GM21528 (cell line): ENCODE data around the gene USP35.
"Not testable (repeated sequence)": the region's sequence is repeated elsewhere in the genome, so short reads cannot be mapped to it uniquely, and the experiment has no call there.

Experiments
- ATAC-seq: cut with Tn5 transposase; IDR thresholded peaks from one replicate; pipeline ENCODE4 v1.9.1; 2021; ENCODE audit warnings: mild to moderate bottlenecking, moderate library complexity; ENCODE audit not compliant: unreplicated experiment, low FRiP score

The USP35 gene

DNA sequence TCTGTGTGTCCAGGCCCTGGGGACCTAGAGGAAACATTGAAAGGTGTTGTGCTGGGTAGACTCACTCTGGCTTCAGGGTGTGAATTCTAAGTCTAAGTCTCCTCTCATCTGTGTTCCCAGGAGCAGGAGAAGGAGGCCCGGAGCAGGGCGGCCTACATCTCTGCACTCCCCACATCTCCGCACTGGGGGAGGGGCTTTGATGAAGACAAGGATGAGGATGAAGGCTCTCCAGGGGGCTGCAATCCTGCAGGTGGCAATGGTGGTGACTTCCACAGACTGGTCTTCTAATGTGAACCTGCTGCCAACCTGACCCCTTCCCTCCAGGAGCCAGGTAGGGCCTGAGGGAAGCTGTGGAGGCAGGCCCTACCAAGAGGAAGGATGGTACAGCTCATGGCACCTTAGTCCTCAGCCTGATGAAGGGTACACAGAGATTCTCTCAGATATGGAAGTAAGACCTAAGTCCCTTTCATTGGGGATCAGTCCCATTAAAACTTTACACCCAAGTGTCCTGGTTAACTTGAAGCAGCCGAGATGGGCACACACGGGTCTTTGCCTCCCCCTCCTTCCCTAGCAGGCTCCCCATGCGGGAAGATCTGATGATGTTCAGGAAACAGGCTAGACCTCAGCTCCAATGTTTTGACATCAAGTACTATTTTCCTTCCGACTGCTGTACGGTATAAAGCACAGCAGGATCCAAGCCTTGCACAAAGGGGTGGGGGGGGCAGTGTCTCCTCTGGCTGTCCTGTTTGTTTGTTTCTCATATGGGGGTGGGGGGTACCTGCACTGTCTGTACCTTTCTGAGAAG is 25.0 kb downstream of the USP35 start:
- no peak for ATAC-seq

DNA sequence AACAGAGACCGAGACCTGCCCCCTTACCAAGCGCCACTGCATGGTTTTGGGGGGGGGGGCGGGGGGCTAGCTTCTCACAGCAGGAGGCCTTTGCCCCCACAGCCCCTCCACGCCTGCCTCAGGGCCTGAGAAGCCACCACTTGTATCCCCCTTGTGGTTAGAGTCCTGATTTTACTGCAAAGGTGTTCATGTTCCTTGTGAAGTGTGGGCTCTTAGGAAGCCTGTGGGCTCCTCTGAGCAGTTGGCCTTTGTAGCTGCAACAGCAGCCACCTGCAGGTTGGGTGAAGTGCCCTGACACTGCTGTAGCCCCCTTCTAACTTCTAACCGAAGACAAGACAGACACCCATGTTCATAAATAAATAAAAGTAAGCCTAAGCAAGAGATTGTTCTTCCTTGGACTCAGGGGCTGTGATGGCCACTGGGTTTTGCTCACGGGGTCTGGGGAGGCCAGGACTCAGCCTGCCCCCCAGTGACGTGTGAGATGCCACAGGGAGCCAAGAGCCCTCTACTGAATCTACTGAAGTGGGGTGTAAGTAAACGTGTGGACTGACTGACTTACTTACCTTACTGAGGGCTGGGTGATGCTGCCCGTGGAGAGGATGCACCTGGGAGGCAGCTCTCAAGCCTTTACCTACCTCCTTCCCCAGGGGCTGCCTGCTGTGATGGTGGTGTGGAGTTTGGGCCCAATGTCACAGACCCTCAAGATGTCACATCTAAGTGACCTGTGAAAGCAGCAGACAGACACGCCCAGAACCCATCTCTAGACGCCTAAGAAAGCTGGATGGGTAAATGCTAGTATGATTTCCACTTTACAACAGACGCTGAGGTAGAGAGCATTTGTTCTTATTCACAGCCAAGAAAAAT is 25.8 kb downstream of the USP35 start:
- no peak for ATAC-seq

DNA sequence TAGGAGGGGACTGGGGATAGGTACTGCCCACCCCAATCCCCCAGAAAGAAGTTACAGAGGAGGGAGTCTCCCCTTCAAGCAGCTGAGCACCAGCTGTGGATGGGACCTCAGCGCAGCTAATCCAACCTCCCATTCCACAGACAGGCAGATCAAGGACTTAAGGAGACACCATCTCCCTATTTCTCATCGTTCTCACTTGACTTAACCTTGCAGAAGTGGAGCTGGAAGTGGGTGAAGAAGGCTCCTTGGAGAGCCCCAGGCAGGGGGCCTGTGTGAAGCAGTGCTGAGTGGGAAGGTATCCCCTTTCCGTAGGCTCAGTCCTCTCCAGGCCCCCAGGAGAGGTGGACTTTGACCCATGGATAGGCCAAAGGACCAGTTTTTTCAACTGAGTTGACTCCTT is 27.3 kb downstream of the USP35 start:
- ATAC-seq = no peak

DNA sequence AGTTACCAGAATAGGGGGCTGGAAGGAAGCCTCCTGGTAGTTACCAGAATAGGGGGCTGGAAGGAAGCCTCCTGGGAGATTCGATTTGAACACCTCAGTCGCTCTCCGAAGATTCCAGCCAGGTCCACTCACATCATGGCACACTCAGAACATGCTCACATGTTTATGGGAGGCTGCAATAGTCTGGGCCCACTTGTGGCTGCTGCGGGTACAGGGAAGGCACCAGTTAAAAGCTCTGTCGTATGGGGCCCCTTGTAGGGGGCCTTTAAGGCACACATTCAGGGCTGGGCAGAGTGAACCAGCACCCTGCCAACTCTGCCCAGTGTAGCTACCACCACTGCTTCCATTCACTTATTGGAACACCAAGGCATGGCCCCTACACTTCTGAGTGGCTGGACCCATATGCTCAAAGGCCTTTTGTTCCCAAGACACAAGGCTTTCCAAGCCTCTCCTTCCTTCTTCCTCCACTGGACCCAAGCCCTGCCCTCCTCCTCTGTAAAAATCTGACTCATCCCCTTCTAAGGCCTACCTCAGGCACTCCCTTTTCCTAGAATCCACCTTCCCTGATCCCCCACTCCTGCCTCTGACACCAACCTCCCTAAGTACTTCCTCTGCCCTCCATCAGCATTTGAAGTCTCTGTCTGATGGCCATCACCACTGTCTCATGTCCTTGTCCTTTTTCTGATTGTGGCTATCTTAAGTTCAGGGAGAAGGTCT is 28.0 kb downstream of the USP35 start:
- ATAC-seq = no peak

DNA sequence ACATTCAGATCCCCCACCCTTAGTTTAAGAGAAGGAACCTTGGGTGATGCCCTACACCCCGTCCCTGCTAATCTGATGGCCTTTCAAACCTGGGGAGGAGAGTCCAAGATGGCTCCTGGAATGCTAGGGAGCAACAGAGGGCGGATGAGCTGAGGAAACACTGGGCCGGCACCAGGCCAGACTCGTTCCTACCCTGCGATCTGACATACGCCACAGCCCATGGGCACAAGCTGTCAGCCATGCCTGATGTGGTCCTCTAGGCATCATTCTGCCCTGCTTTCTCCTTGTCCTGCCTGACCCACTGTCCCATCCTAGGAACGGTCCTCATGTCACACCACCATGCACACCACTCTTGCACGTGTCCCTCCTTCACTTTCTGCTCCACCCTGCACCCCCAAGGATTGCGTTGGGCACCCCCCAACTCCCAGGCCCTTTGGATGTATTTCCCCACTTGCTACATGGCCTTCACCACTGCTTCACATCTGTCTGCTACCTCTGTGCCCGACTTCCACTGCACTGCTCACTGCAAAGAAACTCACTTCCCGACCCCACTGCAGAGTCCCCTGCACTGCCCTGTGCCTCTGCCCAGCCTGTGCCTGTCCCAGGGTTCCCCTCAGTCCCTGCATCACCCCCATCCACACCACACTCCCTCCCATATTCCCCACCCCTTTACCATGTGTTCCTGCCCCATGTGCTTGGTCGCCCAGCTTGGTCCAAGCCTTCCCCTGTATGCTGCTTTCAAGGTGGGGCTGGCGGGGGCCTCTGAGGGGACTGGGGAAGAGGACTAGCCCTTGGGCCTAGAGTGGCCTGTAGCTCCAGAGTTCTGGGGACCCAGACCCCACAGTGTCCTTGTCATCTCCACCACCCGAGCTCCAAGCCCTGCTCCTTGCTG is 29.2 kb downstream of the USP35 start:
- no peak for ATAC-seq

DNA sequence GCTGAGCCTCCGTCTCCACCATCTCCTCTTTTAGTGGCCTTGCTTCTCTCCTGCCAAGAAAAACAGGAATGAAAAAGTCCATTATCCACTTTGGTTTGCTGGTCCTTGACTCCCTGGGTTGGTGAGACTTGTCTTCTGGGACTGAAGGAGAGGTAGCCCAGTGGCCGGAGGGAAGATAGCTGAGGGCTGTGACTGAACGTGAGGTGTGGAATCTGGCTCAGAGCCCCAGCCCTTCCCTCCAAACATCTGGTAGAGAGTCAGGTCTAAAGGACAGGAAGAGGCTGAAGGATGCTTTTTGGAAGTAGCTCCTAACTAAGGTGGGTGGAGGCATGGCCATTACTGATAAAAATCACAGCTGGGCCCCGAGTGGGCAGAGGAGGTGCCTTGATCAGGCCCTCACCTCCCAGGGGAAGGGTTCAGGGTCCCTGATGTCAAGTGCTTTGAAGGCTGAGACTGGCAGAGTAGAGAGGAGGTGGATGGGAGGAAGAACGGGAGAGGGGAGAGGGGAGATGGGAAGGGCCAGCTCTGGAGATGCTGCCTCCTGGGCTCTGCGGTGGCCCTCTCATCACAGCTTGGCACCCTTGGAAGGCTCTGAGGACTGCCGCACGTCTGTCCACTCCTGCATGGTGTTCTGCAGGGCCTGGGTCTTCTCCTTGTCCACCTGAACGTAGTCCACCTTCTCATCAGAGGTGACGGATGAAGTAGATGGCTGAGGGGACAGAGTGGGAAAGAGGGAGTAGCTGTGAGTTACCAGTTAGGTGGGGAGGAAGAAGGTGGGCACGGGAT is 30.2 kb downstream of the USP35 start:
- ATAC-seq = no peak

DNA sequence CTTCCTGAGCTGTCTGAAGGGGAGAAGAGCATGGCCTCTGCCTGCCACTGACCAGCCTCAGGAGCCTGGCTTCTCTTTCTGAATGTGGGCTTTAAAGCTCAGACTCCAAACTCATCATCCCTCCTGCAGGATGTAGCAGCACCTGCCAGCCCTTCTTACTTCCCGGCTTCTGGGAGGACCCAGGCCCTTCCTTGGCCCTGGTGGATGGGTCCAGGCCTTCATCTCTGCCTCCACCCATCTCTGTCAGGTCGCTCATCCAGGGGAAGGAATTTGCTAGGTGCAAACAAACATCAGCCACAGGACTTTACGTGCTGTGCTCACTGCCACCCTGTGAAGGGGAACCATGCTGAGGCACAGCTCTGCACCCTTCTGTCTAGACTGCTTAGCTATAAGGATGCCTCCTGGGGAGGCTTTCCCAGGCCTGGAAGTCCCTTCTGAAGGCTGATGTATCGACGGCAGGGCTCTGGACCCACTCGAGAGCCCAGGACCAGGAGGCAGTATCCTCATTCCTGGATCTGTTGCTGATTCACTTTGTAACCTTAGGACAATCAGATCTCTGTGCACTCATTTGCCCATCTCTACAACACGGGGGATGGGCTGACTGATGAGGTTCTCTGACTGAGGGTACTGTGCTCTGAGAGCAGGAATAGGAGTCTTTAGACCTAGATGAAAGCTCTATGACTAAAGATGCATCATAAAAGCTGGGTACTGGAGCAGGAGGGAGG is 30.9 kb downstream of the USP35 start:
- ATAC-seq = no peak

DNA sequence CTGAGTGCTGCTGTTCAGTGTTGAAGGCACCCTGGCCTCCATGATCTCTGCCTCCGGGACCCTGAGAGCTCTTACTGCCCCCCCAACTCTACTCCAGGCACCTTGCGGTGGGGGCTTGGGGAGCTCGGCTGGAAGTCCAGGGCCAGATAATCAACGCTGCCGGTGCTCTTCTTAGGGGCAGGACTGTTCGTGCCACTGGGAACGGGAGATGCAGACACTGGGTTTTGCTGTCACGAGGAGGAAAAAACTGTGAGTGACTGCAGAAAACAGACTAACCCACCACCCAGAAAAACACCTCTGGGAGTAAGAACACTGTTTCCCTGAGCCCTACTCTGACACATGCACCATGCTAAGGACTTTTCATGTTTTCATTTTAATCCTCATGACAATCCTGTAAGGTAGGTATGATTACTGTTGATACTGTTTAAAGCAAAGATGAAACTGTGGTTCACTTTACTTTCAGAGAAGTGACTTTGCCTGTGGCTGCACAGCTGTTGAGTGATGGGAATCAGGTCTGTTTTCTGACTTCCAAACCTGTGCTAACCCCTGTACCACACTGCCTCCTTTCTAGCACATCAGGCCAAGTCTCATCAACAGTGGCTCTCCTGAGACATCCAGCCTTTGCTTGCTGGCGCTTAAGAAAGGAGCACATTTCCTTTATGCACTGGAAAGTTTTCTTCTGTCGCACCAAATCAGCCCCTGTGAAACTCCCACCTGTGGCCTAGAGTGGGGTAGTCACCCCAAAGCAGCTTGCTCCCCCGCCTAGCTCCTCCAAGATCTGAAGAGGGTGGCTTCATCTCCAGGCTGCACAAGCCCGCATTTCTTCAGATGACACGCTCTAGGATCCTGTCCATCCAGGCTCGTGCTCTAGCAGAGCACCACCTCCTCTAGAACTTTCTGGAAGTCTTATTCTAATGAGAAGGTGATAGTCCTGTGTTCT is 31.8 kb downstream of the USP35 start:
- no peak for ATAC-seq

DNA sequence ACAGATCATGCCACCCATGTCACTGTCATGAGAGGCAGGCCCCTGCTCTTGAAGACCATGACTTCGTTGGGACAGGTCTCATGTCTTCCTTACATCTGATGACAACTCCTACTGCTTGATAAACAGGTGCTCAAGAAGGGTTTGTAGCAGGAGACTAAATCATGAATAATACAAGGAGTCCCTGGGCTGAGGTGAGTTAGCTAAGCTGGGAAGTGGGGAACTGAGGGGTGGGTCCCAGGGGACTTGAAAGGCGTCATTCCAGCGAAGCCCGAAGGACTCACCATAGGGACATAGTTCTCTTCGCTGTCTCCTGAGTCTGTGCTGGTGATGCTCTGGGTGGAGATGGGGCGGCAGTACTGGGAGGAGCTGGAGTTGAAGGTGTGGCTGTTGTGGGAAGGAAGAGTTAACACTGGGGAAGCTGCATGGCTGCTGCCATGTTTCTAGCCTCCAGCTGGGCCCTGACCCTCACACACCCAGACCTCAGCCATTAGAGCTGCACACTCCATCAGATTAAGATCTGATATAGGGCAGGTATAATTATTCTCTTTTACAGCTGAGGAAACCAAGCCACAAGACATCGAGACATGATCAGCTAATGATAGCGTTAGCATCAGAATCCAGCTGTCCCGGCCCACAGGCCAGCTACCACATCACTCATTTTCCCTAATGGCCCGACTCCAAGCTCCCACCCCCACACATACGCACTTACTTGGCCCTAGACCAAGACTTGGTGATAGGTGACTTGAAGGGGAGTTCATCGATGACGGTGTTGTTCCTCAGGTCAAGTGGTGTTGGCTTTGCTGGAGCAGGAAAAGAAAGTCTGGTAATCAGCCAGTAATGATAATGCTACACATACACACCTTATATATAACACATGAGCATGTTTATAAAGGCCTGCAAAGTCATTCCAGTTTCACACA is 32.9 kb downstream of the USP35 start:
- ATAC-seq = no peak

DNA sequence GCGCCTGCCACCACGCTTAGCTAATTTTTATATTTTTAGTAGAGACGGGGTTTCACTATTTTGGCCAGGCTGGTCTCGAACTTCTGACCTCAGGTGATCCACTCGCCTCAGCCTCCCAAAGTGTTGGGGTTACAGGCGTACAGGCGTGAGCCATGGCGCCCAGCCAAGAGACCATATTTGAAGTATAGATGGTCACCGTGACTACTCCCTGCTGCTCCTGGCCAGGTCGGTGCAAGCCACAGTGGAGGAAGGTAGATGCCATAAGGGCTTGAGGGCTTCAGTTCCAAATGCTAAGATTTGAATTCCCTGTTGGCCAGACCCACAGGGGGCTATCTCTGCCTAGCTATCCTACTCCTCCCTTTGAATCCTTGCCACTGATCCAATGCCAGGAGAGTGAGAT is 34.0 kb downstream of the USP35 start:
- ATAC-seq = not testable (repeated sequence)

DNA sequence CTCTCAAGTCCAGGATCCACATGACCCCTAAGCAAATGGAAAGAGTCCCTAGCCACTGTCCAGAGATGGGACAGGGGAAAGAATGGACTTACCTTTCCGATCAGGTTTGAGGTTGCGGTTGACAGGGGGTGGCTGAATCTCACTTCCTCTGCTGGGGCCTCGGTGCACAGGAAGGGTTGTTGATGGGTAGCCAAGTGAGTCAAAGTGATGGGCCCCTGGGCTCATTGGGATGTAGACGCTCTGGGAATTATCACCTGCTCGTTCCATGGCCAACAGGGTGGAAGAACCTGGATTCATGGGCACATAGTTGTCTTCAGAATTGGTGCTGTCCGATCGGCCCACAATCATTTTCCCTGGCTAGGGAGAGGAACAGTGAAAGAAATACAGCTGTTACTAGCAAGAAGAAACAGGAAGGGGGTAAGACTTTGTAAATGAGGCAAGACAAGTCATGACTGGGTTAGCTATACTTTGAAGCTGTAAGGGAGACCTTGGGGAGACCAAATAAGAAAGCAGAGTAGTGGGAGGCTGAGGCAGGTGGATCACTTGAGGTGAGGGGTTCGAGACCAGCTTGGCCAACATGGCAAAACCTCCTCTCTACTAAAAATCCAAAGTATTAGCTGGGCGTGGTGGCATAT is 34.7 kb downstream of the USP35 start:
- ATAC-seq = peak; percentile 72

DNA sequence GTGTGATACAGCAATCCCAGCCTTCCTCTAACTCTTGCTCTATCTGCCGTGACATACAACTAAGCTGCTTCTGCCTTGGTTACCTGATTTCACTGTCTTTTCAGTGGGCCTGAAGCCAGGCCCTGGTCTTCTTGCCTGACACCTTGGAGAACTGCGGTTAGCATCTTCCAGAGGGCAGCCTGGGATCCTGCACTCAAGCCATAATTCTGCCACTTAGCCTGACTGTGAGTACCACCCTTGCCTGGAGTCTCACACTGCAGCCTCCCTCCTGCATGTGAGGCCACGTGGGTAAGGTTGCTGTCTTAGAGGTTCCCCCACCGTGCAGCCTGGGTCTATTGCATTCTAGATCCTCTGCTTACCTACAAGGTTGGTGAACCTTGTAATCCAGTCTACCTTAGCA is 35.8 kb downstream of the USP35 start:
- no peak for ATAC-seq

DNA sequence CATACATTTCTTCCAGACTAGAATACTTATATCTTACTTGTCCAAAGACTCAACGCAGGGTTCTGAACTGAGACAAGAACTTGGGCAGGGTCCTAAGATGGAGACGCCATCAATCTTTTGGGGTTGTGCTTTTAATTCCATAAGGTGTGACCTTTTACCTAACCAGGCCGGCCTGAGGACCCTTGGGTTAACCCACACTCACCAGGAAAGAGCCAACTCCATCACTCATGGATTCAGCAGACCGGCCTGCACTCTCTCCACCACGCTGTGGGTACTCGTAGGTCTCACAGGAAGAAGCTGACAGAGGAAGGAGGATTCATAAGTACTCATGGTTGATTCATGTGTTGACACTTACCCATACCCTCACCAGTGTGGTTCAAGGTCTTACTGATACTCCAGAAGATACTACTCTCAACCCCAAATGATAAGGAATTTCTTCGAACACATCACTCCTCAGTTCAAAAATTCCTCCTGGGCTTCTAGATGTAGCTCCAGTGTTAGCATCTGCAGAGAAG is 36.2 kb downstream of the USP35 start:
- ATAC-seq = no peak

DNA sequence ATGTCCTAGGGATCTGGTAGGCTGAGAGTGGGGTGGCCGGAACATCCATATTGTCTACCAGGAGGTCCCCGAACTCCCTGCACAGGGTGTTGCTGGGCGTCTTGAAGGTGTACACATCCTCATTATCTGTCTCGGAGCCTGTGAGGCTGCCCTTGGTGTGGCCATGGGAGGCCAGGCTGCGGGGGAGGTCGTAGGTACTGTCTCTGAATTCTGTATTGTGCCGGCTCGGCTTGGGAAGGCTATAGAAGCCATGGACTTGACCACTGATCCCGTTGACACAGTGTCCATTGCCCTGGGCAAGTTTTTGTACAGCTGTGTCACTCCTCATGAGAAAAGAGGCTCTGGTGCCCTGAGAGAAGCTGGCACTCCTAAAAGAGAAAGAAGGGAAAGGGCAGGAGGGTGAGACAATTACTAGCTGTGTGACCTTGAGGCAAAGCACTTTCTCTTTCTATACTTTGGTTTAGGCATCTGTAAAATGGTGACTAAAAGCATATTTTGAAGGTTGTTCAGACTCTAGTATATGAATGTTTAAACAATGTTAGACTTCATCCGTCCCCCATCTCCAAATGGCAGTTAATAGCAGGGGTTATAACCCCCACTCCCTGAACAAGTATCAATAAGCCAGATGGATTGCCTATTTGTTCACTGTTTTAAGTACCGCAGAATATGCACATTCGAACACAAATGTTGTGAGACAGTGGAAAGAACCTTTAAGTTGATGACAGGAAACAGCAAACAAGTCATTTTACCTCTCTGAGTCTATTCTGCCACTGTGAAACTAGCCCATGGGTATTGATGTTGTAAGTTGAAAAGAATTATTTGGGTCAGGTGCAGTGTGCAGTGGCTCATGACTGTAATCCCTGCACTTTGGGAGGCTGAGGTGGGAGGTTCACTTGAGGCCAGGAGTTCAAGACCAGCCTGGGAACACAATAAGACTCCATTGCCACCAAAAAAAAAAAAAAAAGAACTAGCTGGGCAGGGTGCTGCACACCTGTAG is 38.3 kb downstream of the USP35 start:
- no peak for ATAC-seq

DNA sequence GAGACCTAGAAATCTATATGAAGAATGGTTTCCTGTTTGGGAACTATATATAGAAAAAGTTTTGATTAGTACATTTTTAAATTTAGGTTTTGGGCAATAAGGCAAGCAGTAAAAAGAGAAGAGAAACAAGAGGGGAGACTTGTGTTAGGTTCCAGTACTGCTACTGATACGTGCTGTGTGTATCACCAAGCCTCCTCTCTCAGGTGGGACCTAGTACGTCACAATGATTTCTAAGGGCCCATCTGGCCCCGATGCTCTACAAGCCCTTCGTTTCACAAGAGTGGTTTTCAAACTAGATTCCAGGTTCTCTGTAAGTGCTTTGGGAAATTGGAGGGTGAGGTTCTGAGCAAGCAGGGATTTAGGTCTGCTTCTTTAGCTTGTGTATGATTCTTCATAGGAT is 39.2 kb downstream of the USP35 start:
- no peak for ATAC-seq
